A673 (cell line): ENCODE data around the gene ZC3H12C.

ENCODE experiments used
- CTCF ChIP-seq: fragments of 300-800, 200-600 bp; sonication (generic); conservative IDR thresholded peaks from 2 replicates; pipeline ENCODE4 v1.5.1; 2017; ENCODE audit warnings: low read depth, mild to moderate bottlenecking, antibody characterized with exemption, low read length, moderate library complexity, mixed read lengths
- EZH2 ChIP-seq: fragments of 200-600 bp; sonication (generic); IDR thresholded peaks from 2 replicates; pipeline ENCODE4 v1.6.1; 2017; ENCODE audit warnings: borderline replicate concordance, low read depth, mild to moderate bottlenecking, mixed read lengths, antibody characterized with exemption, low read length; ENCODE audit not compliant: poor library complexity, severe bottlenecking

- TF ChIP-seq EZH2 (no peak), CTCF (no peak)
These were observed 113.9 kb downstream of the ZC3H12C start for GRCh38 chr11:110207123-110207522.
